SK-N-SH treated with all-trans-retinoic acid at 6 μM for 48 hours (cell line): ENCODE data around the gene GALM.
"Not testable (repeated sequence)": the region's sequence is repeated elsewhere in the genome, so short reads cannot be mapped to it uniquely, and the experiment has no call there.

Experiments used
- ARNTL ChIP-seq: fragments of 450-650 bp; formaldehyde crosslinking; IDR thresholded peaks from 2 replicates; pipeline ENCODE4 v1.5.0; 2020; ENCODE audit warnings: low read depth, mild to moderate bottlenecking, moderate library complexity, borderline replicate concordance
- BACH2 ChIP-seq: fragments of 250-450 bp; sonication (Bioruptor Pico); IDR thresholded peaks from 2 replicates; pipeline ENCODE4 v1.9.0; 2021; ENCODE audit warnings: mild to moderate bottlenecking, borderline replicate concordance
- CSDC2 ChIP-seq: fragments of 250-450 bp; sonication (Bioruptor Pico); IDR thresholded peaks from 2 replicates; pipeline ENCODE4 v1.5.0; 2020; ENCODE audit warnings: mild to moderate bottlenecking, moderate library complexity
- CSRNP3 ChIP-seq: fragments of 250-450 bp; sonication (Bioruptor Pico); IDR thresholded peaks from 2 replicates; pipeline ENCODE4 v1.5.1; 2021; ENCODE audit warnings: mild to moderate bottlenecking, moderate library complexity
- ESRRG ChIP-seq: fragments of 250-450 bp; sonication (Bioruptor Pico); IDR thresholded peaks from 2 replicates; pipeline ENCODE4 v1.6.1; 2021; ENCODE audit warnings: mild to moderate bottlenecking
- GLIS3 ChIP-seq: fragments of 250-450 bp; sonication (Bioruptor Pico); IDR thresholded peaks from 2 replicates; pipeline ENCODE4 v1.5.0; 2020; ENCODE audit warnings: mild to moderate bottlenecking, moderate library complexity
- PATZ1 ChIP-seq: fragments of 250-450 bp; sonication (Bioruptor Pico); IDR thresholded peaks from 2 replicates; pipeline ENCODE4 v1.8.0; 2020; ENCODE audit warnings: mild to moderate bottlenecking, moderate library complexity, borderline replicate concordance
- PPARA ChIP-seq: fragments of 250-450 bp; sonication (Bioruptor Pico); IDR thresholded peaks from 2 replicates; pipeline ENCODE4 v1.5.0; 2020; ENCODE audit warnings: mild to moderate bottlenecking, borderline replicate concordance
- TOX ChIP-seq: fragments of 250-450 bp; sonication (Bioruptor Pico); IDR thresholded peaks from 2 replicates; pipeline ENCODE4 v1.8.0; 2021; ENCODE audit warnings: mild to moderate bottlenecking, moderate library complexity, borderline replicate concordance
- ZC3H10 ChIP-seq: fragments of 250-450 bp; sonication (Bioruptor Pico); IDR thresholded peaks from 2 replicates; pipeline ENCODE4 v1.5.1; 2021; ENCODE audit warnings: mild to moderate bottlenecking, moderate library complexity
- ZFP3 ChIP-seq: fragments of 250-450 bp; sonication (Bioruptor Pico); IDR thresholded peaks from 2 replicates; pipeline ENCODE4 v1.5.0; 2020; ENCODE audit warnings: mild to moderate bottlenecking, moderate library complexity
- ZFP30 ChIP-seq: fragments of 450-650 bp; formaldehyde crosslinking; IDR thresholded peaks from 2 replicates; pipeline ENCODE4 v1.5.0; 2022; ENCODE audit warnings: mild to moderate bottlenecking, moderate library complexity
- ZNF70 ChIP-seq: fragments of 450-650 bp; formaldehyde crosslinking; IDR thresholded peaks from 2 replicates; pipeline ENCODE4 v1.5.0; 2020; ENCODE audit warnings: mild to moderate bottlenecking, moderate library complexity
- TF ChIP-seq, protein P1 (sequence below): fragments of 250-450 bp; sonication (Bioruptor Pico); IDR thresholded peaks from 2 replicates; pipeline ENCODE4 v1.5.0; 2020; ENCODE audit warnings: mild to moderate bottlenecking, moderate library complexity

- not testable (repeated sequence) for TF ChIP-seq ZC3H10 (CRISPR knock-in tag); ZFP30 (CRISPR knock-in tag); GLIS3; PPARA (CRISPR knock-in tag); CSDC2 (CRISPR knock-in tag); ARNTL (CRISPR knock-in tag); PATZ1 (CRISPR knock-in tag); BACH2 (CRISPR knock-in tag); TOX (CRISPR knock-in tag); ZFP3 (CRISPR knock-in tag); ZNF70 (CRISPR knock-in tag); CSRNP3 (CRISPR knock-in tag); ESRRG (CRISPR knock-in tag)
- TF ChIP-seq, protein P1, sequence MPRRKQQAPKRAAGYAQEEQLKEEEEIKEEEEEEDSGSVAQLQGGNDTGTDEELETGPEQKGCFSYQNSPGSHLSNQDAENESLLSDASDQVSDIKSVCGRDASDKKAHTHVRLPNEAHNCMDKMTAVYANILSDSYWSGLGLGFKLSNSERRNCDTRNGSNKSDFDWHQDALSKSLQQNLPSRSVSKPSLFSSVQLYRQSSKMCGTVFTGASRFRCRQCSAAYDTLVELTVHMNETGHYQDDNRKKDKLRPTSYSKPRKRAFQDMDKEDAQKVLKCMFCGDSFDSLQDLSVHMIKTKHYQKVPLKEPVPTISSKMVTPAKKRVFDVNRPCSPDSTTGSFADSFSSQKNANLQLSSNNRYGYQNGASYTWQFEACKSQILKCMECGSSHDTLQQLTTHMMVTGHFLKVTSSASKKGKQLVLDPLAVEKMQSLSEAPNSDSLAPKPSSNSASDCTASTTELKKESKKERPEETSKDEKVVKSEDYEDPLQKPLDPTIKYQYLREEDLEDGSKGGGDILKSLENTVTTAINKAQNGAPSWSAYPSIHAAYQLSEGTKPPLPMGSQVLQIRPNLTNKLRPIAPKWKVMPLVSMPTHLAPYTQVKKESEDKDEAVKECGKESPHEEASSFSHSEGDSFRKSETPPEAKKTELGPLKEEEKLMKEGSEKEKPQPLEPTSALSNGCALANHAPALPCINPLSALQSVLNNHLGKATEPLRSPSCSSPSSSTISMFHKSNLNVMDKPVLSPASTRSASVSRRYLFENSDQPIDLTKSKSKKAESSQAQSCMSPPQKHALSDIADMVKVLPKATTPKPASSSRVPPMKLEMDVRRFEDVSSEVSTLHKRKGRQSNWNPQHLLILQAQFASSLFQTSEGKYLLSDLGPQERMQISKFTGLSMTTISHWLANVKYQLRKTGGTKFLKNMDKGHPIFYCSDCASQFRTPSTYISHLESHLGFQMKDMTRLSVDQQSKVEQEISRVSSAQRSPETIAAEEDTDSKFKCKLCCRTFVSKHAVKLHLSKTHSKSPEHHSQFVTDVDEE (CRISPR knock-in tag): not testable (repeated sequence)
Observed at GRCh38 chr2:38642373-38643017, 23.4 kb upstream of the GALM start.
